ENCODE measurements around the gene RIPOR3.
A peak's percentile ranks its signal among the peaks of the same experiment; 100 is the strongest.

RIPOR3 gene

GRCh38 chr20:50628332-50628731 is 63.0 kb downstream of the RIPOR3 start:
- peaks cover 19% of the 10 kb centered on the region for H3K4me1 ChIP-seq (ENCODE audit: low read length)
- H3K9ac ChIP-seq (ENCODE audit: low read length): no peak overlapping the region
- H3K79me2 ChIP-seq (ENCODE audit: low read length): no peaks in the 10 kb centered on the region
- H3K9me3 ChIP-seq (ENCODE audit: insufficient read depth, low read length): no peaks in the 10 kb centered on the region
- no peaks in the 10 kb centered on the region for H3K36me3 ChIP-seq (replicated peaks; ENCODE audit: low read depth, low read length)
- H3K4me3 ChIP-seq (ENCODE audit: low read length): no peak overlapping the region
- H3K4me2 ChIP-seq (ENCODE audit: low read length): peak overlapping the region; percentile 41
- no peak overlapping the region for H3K27ac ChIP-seq (ENCODE audit: low read length)
- TF ChIP-seq CTCF (IDR thresholded peaks at IDR 0.05; ENCODE audit: low read depth, low read length): no peak
- no peak for TF ChIP-seq EZH2phosphoT487 (IDR thresholded peaks at IDR 0.05; ENCODE audit: low read depth)
- peak overlapping the region; percentile 39 for H2AFZ ChIP-seq (ENCODE audit: low read depth, low read length)
- H3K27me3 ChIP-seq (ENCODE audit: low read depth, low read length): peaks cover 20% of the 10 kb centered on the region
- H4K20me1 ChIP-seq (ENCODE audit: insufficient read depth, low read length): no peaks in the 10 kb centered on the region

GRCh38 chr20:50627747-50628146 is 63.6 kb downstream of the RIPOR3 start:
- Histone ChIP-seq H3K27me3 (ENCODE audit: low read depth, low read length) (peaks cover 18% of the 10 kb centered on the region), H3K27ac (ENCODE audit: low read length) (no peak overlapping the region), H3K4me2 (ENCODE audit: low read length) (peak overlapping the region; percentile 41), H3K4me3 (ENCODE audit: low read length) (no peak overlapping the region), H3K4me1 (ENCODE audit: low read length) (peaks cover 19% of the 10 kb centered on the region), H4K20me1 (ENCODE audit: insufficient read depth, low read length) (no peaks in the 10 kb centered on the region), H3K9me3 (ENCODE audit: insufficient read depth, low read length) (no peaks in the 10 kb centered on the region), H2AFZ (ENCODE audit: low read depth, low read length) (peak overlapping the region; percentile 39; the same call in 1 of the 2 replicates), H3K36me3 (replicated peaks; ENCODE audit: low read depth, low read length) (no peaks in the 10 kb centered on the region), H3K79me2 (ENCODE audit: low read length) (no peaks in the 10 kb centered on the region), H3K9ac (ENCODE audit: low read length) (no peak overlapping the region)
- TF ChIP-seq EZH2phosphoT487 (IDR thresholded peaks at IDR 0.05; ENCODE audit: low read depth) (no peak), CTCF (IDR thresholded peaks at IDR 0.05; ENCODE audit: low read depth, low read length) (no peak)

GRCh38 chr20:50625986-50626677 is 65.2 kb downstream of the RIPOR3 start:
- Histone ChIP-seq H3K27me3 (ENCODE audit: low read depth, low read length) (peaks cover 11% of the 10 kb centered on the region), H4K20me1 (ENCODE audit: insufficient read depth, low read length) (no peaks in the 10 kb centered on the region), H3K9me3 (ENCODE audit: insufficient read depth, low read length) (peaks cover 4% of the 10 kb centered on the region; the same call in 1 of the 2 replicates), H3K4me2 (ENCODE audit: low read length) (peak overlapping the region; percentile 18; the same call in 1 of the 2 replicates), H3K27ac (ENCODE audit: low read length) (no peak overlapping the region), H3K36me3 (replicated peaks; ENCODE audit: low read depth, low read length) (peaks cover 3% of the 10 kb centered on the region), H3K4me3 (ENCODE audit: low read length) (no peak overlapping the region), H2AFZ (ENCODE audit: low read depth, low read length) (peak overlapping the region; percentile 50; the same call in 1 of the 2 replicates), H3K4me1 (ENCODE audit: low read length) (peaks cover 21% of the 10 kb centered on the region), H3K9ac (ENCODE audit: low read length) (no peak overlapping the region), H3K79me2 (ENCODE audit: low read length) (no peaks in the 10 kb centered on the region)
- TF ChIP-seq CTCF (IDR thresholded peaks at IDR 0.05; ENCODE audit: low read depth, low read length) (peak; percentile 87), EZH2phosphoT487 (IDR thresholded peaks at IDR 0.05; ENCODE audit: low read depth) (no peak)

- H2AFZ ChIP-seq (ENCODE audit: low read depth, low read length): 0 out of 2 replicates have a peak overlapping the region, but pooled peaks have one; percentile 29
- H3K27me3 ChIP-seq (ENCODE audit: low read depth, low read length): peaks cover 6% of the 10 kb centered on the region; the same call in 1 of the 2 replicates
- peaks cover 21% of the 10 kb centered on the region for H3K4me1 ChIP-seq (ENCODE audit: low read length)
- TF ChIP-seq EZH2phosphoT487 (IDR thresholded peaks at IDR 0.05; ENCODE audit: low read depth) (no peak), CTCF (IDR thresholded peaks at IDR 0.05; ENCODE audit: low read depth, low read length) (no peak)
- H4K20me1 ChIP-seq (ENCODE audit: insufficient read depth, low read length): no peaks in the 10 kb centered on the region
- no peaks in the 10 kb centered on the region for H3K79me2 ChIP-seq (ENCODE audit: low read length)
- peaks cover 6% of the 10 kb centered on the region for H3K36me3 ChIP-seq (replicated peaks; ENCODE audit: low read depth, low read length)
- no peak overlapping the region for H3K4me2 ChIP-seq (ENCODE audit: low read length)
- H3K9me3 ChIP-seq (ENCODE audit: insufficient read depth, low read length): peaks cover 7% of the 10 kb centered on the region; the same call in 1 of the 2 replicates
- H3K27ac ChIP-seq (ENCODE audit: low read length): no peak overlapping the region
- H3K4me3 ChIP-seq (ENCODE audit: low read length): no peak overlapping the region
- no peak overlapping the region for H3K9ac ChIP-seq (ENCODE audit: low read length)
Observed at GRCh38 chr20:50624351-50625016, 66.9 kb downstream of the RIPOR3 start.

All from OCI-LY3 (cell line).